Mesodermal cell (in vitro differentiated cells): ENCODE measurements around the gene DERA.
A peak's percentile ranks its signal among the peaks of the same experiment; 100 is the strongest.
"Not testable (repeated sequence)": the region's sequence is repeated elsewhere in the genome, so short reads cannot be mapped to it uniquely, and the experiment has no call there.

ENCODE experiments used
- H3K27ac ChIP-seq: 2 replicates; pipeline ENCODE4 v1.7.0; 2013; ENCODE audit warnings: mild to moderate bottlenecking, low read depth, low read length, moderate library complexity; ENCODE audit not compliant: severe bottlenecking
- H3K36me3 ChIP-seq: 2 replicates; pipeline ENCODE4 v1.7.1; 2013; ENCODE audit warnings: mild to moderate bottlenecking, low read length, moderate library complexity; ENCODE audit not compliant: control insufficient read depth, insufficient read depth
- H3K4me1 ChIP-seq: one replicate; pipeline ENCODE4 v1.7.1; 2013; ENCODE audit warnings: mild to moderate bottlenecking, low read length; ENCODE audit not compliant: insufficient read depth, control insufficient read depth, poor library complexity, severe bottlenecking
- H3K4me3 ChIP-seq: 2 replicates; pipeline ENCODE4 v1.7.0; 2013; ENCODE audit warnings: low read length, control low read depth, mild to moderate bottlenecking; ENCODE audit not compliant: insufficient read depth, poor library complexity, severe bottlenecking; ENCODE audit errors: extremely low read depth
- H3K9me3 ChIP-seq: 2 replicates; pipeline ENCODE4 v1.7.1; 2013; ENCODE audit warnings: mild to moderate bottlenecking, low read length, moderate library complexity; ENCODE audit not compliant: control insufficient read depth
- WGBS, 2 experiments: methylation state at CpG; one replicate each; pipeline ENCODE4 v1.1.5; 2013; ENCODE audit warnings: missing lambda C conversion rate in 2 of 2; ENCODE audit not compliant: insufficient coverage in 2 of 2; 5-methylcytosine and 5-hydroxymethylcytosine counted together

The DERA gene

DNA sequence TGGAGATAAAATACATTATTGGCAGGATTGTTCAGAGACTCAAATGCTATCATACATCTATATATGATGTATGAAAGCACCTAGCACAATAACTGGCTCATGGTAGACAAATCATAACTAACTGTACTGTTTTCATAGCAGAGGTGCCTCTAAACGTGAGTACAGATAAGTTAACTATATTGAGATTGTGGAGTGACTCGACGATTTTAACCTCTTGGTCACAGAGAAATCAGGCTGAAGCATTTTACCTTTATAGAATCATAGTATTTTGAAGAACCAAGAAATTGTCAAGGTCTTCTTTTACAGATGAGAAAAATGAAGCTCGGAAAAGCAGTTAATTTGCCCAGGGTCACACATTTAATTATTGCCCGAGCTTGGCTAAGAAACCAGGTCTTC is 666 bp upstream of the DERA start:
- H3K36me3 ChIP-seq: peaks cover 14% of the 10 kb centered on the region
- no peaks in the 10 kb centered on the region for H3K9me3 ChIP-seq
- WGBS, 2 experiments: 72 to 89% methylated on average over 2 of the region's 5 CpGs
- no peak overlapping the region for H3K27ac ChIP-seq
- H3K4me1 ChIP-seq: peaks cover 15% of the 10 kb centered on the region
- H3K4me3 ChIP-seq: peak overlapping the region; percentile 68

GRCh38 chr12:15911931-15912330 is 799 bp downstream of the DERA start:
- H3K4me1 ChIP-seq: peaks cover 19% of the 10 kb centered on the region
- H3K4me3 ChIP-seq: peak overlapping the region; percentile 68
- not testable (repeated sequence) for H3K9me3 ChIP-seq, H3K36me3 ChIP-seq
- no CpG with 5 or more reads among the region's 5 CpGs for WGBS, 2 experiments
- peak overlapping the region; percentile 88 for H3K27ac ChIP-seq

DNA sequence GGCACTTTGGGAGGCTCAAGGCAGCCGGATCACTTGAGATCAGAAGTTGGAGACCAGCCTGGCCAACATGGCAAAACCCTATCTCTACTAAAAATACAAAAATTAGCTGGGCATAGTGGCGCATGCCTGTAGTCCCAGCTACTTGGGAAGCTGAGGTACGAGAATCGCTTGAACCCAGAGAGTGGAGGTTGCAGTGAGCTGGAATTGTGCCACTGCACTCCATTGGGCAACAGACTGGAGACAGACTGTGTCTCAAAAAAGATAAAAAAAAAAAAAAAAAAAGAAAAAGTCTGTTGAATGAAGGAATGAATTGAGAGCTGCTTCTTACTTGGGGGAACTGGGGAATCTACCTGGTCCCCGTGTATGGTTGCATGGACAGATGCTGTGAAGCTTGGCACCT is 3.0 kb downstream of the DERA start:
- H3K36me3 ChIP-seq, H3K9me3 ChIP-seq, H3K4me3 ChIP-seq, H3K27ac ChIP-seq: not testable (repeated sequence)
- peaks cover 26% of the 10 kb centered on the region for H3K4me1 ChIP-seq
- 86 to 90% methylated on average over 4 of the region's 5 CpGs for WGBS, 2 experiments

GRCh38 chr12:15918066-15918465 is 6.9 kb downstream of the DERA start:
- H3K4me3 ChIP-seq: no peak overlapping the region
- H3K9me3 ChIP-seq: no peaks in the 10 kb centered on the region
- H3K27ac ChIP-seq: no peak overlapping the region
- 93 to 96% methylated on average over 5 to 6 of the region's 7 CpGs for WGBS, 2 experiments
- H3K36me3 ChIP-seq: peaks cover 10% of the 10 kb centered on the region
- peaks cover 36% of the 10 kb centered on the region for H3K4me1 ChIP-seq

DNA sequence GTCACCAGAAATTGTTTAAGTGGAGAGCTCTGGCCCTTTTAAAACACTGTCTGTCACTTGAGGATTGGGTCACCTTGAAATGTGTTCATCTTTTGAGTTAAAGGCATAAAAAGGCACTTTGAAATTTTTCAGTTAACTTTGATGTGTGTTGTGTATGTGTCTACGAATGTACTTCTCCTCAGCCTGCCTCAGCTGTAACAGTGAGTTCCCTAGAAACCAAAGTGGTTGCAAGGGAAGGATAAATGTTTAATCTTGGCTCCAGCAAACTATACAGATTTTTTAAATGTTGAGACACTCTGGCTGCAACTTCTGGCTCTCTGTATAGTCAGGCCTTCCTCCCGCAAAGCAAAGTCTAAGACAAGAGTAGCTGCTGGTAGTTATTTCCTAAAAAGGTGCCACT is 8.3 kb downstream of the DERA start:
- H3K27ac ChIP-seq: peak overlapping the region; percentile 57
- peaks cover 10% of the 10 kb centered on the region for H3K36me3 ChIP-seq
- WGBS, 2 experiments: 100% methylated on average over 1 of the region's 2 CpGs
- H3K4me3 ChIP-seq: no peak overlapping the region
- no peaks in the 10 kb centered on the region for H3K9me3 ChIP-seq
- H3K4me1 ChIP-seq: peaks cover 29% of the 10 kb centered on the region

DNA sequence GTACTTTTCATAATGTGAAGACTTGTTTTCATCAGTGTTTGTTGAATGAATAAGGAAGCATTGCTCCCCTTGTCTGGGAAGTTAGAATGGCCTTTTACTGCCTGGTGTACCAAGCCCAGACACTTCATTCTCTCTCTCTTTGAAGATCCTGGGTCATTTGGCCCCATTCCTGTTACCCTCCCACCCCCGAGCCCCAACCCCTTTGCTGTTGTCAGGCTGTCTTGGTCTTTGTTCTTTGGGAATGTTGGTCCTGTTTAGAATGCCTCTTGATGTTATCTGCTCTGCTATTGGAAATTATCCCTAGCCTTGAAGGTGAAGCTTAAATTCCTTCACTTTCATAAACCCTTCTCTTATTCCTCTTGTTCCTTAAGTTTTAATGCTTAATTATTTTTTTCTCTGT is 13.8 kb downstream of the DERA start:
- no CpG with 5 or more reads among the region's 1 CpG for WGBS, 2 experiments
- H3K4me3 ChIP-seq: no peak overlapping the region
- H3K27ac ChIP-seq: peak overlapping the region; percentile 41
- H3K9me3 ChIP-seq: no peaks in the 10 kb centered on the region
- no peaks in the 10 kb centered on the region for H3K36me3 ChIP-seq
- peaks cover 52% of the 10 kb centered on the region for H3K4me1 ChIP-seq

- H3K9me3 ChIP-seq: peaks cover 5% of the 10 kb centered on the region
- H3K4me3 ChIP-seq: no peak overlapping the region
- H3K27ac ChIP-seq: peak overlapping the region; percentile 63
- WGBS, 2 experiments: 69 to 83% methylated on average over 2 of the region's 2 CpGs
- no peaks in the 10 kb centered on the region for H3K36me3 ChIP-seq
- H3K4me1 ChIP-seq: peaks cover 49% of the 10 kb centered on the region
These were observed 17.2 kb downstream of the DERA start for GRCh38 chr12:15928346-15928745.

DNA sequence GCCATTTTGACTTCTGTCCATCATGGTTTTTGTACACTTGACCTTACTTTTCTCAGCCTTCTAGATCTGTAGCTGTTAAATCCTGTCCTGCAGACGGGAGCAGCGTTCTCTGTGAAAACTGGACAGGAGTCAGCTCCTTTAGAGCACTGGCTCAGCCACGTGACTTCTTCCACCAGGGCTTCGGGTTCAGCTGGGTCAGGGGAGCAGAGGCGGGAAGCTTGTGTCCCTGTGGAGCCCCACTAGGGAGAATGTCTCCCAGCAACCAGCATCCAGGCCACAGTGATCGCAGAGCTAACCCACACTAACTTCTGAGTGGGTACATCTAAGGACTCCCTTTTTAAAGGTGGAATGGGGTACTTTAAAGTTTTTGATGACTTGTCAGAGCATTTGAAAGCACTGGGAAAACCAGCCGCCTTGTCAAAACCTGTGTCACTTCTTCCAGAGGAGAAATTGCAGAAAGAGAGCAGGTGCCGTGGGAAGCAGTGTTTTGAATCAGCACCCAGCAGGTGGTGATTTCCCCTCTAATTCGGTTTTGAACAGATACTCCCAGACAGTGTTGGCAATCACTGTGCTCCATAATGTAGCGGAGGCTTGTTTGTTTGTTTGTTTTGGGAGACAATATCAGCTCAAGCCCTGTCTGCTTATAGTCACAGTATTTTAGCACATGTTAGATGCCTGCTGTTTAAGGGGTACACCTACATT is 17.9 kb downstream of the DERA start:
- Histone ChIP-seq H3K9me3 (peaks cover 5% of the 10 kb centered on the region), H3K4me1 (peaks cover 49% of the 10 kb centered on the region), H3K36me3 (no peaks in the 10 kb centered on the region), H3K27ac (peak overlapping the region; percentile 63), H3K4me3 (no peak overlapping the region)
- 52 to 87% methylated on average over 5 to 8 of the region's 10 CpGs for WGBS, 2 experiments

DNA sequence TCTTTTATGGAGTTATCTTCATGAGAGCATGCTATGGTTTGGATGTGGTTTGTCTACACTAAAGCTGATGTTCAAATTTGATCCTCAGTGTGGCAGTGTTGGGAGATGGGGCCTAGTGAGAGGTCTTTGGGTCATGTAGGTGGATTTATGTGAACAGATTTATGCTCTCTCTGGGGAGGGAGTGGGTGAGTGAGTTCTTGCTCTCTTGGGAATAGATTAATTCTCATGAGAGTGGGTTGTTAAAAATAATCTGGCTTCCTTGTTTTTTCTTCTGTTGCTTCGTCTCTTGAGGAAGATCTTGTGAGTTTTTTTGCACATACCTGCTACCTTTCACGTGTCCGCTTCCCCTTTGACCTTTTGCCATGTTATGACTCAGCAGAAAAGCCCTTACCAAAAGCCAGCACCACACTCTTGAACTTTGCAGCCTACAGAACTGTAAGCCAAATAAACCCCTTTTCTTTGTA is 20.5 kb downstream of the DERA start:
- Histone ChIP-seq H3K9me3 (peaks cover 5% of the 10 kb centered on the region), H3K27ac (no peak overlapping the region), H3K4me1 (peaks cover 33% of the 10 kb centered on the region), H3K4me3 (no peak overlapping the region), H3K36me3 (no peaks in the 10 kb centered on the region)
- 88 to 94% methylated on average over 2 to 3 of the region's 3 CpGs for WGBS, 2 experiments

- no peaks in the 10 kb centered on the region for H3K36me3 ChIP-seq
- WGBS, 2 experiments: no CpG with 5 or more reads among the region's 1 CpG
These were observed 21.2 kb downstream of the DERA start for GRCh38 chr12:15932327-15932726.

GRCh38 chr12:15932971-15933370 is 21.8 kb downstream of the DERA start:
- H3K9me3 ChIP-seq: peaks cover 5% of the 10 kb centered on the region
- H3K27ac ChIP-seq: no peak overlapping the region
- H3K4me1 ChIP-seq: peaks cover 21% of the 10 kb centered on the region
- WGBS, 2 experiments: no CpG with 5 or more reads among the region's 3 CpGs
- H3K4me3 ChIP-seq: no peak overlapping the region
- no peaks in the 10 kb centered on the region for H3K36me3 ChIP-seq

More at GRCh38 chr12:15932327-15932726, 21.2 kb downstream of the DERA start:
- Histone ChIP-seq H3K9me3 (peaks cover 5% of the 10 kb centered on the region), H3K4me1 (peaks cover 27% of the 10 kb centered on the region), H3K27ac (no peak overlapping the region), H3K4me3 (no peak overlapping the region)
